Stimulated activated CD4-positive, alpha-beta T cell treated with anti-CD3 and anti-CD28 coated beads, TNF-alpha, amount 100 ng/mL, for 48 hours (primary cell): ENCODE measurements around the gene PDZD2.

Source experiments
- DNase-seq, 3 donors: peaks; one replicate each; pipeline ENCODE4 v3.0.0-alpha.2; 2020; ENCODE audit warnings: low read depth in 3 of 3

PDZD2 gene

DNA sequence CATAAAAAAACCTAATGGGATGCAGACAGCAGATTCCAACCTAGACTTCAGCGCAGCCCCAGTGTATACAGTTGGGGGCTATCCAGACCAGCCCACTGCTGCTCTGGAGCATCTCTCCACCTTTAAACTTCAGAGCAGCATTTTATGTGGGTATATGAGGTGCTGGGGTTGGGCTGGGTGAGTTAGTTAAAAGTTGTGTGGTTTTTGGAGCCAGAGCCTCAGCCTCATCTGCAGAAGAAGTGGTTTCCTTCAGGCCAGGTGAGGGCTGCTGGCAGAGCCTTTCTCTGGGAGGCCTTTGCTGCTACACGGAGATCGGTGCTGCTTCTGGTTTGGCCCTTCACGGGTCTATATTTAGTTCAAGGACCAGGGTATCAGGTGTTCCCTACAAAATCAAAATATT, 228.3 kb downstream of the PDZD2 start:
- DNase-seq = no peak

DNA sequence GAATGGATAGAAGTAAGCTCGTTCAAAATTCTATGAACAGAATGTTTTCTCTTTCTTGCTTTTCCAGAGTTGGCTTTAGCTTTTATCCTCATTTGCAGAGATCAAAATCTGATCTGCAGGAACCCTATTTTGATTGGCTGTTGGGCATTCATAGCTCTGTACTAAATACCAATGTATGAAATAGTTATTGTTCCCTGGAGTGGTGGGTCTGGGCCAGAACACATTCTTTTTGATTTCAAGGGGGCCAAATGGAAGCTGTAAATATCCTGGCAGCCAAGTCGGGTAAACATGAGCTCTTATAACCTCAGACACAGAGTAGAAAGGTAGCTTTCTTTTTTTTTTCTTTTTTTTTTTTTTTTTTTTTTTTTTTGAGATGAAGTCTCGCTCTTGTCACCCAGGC, 241.5 kb downstream of the PDZD2 start:
- DNase-seq = no peak

DNA sequence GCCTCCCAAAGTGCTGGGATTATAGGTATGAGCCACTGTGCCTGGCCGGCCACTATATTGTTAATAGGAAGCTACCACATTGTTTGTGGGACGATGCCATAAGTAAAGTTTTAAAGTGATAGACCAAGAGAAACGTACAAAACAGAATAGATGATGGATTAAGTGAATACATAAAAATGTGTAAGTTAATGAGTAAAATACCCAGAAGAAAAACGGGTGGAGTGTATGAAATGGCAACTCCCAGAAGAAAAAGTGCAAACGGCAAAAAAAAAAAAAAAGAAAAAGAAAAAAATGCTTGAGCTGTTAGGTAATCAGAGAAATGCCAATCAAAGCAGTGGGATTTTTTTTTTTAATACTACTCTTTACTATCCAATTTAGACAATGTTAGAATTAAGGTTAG, 246.0 kb downstream of the PDZD2 start:
- DNase-seq = no peak

DNA sequence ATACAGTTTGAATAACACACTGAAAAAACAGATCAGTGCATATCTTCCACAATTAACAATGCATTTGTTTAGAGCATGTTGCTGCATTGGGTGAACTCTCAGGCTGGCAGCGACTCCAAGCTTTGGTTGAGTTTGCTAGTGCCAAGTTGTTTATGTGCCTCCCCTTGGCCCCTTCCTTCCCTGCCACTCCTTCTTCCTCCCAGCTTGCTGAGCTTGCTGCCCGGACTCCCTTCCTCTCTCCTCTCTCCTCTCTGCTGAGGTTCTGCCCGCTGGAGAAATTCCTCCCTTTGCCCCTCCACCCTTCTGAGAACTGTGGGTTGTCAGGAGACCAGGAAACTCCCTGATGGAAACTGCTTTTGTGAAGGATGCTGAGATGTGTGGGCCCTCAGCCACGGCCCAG, 247.3 kb downstream of the PDZD2 start:
- DNase-seq = no peak

DNA sequence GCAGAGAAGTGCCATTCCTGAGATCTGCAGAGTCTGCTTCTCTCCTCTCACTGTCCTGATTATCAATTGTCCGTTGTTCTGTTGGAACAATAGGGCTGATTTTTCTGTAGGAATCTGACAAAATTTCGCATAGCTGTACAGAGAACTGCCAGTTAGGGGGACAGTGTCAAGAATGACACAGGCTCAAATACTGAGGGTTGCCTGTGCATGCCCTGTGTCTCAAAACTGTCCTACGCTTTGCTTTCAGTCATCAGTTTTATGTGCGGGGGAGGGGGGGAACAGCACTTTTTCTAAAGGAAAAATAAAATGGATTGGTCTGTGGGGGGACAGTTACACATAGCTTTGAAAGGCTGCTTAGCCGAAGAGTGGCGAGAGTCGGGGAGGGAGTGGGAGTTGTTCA, 248.6 kb downstream of the PDZD2 start:
- DNase-seq = no peak

DNA sequence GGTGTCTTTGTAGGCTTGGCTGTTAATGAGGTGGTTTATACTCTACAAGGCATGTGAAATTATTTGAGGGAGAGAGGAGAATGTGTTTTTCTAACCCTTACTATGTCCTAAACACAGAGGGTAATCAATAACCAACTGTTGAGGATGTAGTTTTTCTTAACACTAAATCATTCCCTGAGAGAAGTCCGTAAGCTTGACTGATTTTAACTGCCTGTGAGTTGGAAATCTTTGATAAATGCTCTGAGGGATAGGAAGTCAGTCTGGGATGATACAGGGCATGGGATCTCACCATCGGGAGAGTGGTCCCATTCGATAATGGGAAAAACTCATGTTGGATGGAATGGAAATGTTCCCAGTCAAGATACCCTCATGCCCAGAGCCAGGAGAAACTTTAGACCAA, 249.6 kb downstream of the PDZD2 start:
- no peak for DNase-seq

DNA sequence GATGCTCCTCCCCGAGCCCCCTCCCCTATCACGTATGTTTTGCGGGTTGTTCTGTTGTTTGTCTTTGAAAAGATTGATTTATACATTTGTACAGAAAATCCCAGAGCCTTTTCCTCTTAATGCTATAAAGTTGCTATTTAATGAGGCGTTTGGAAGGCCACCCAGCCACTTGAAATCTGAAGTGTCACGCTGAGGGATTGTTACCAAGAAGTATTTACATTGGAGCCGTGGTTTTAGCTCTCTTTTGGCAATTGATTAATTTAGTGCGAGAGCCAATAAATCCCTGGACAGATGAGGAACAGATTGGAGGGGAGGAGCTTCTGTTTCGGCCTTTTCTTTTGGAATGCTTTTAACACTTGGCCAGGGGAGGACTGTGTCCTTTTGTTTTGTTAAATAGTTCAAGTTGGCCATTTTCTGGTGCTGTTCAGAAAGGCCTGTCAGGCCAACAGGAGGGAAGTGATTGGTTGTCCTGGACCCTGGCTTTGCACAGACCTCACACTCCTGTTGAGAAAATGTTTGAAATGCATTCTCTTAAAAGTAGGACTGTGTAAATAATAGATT, 250.2 kb downstream of the PDZD2 start:
- DNase-seq = no peak

DNA sequence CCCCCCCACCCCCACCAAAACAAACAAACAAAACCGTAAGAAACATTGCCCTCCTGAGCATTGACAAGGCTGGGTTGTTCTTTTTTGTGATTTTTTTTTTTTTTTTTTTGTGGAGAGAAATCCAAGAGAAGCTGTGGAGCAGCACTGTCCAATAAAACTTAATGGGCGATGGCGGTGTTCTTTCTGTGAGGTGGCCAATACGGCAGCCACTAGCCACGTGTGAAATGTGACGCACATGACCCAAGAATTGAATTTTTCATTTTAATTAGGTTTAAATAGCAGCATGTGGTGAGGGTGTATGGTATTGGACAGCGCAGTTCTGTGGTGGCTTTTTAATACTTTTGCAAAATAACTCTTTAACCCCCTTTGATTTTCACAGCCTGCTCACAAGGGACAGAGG, 251.1 kb downstream of the PDZD2 start:
- no peak for DNase-seq

DNA sequence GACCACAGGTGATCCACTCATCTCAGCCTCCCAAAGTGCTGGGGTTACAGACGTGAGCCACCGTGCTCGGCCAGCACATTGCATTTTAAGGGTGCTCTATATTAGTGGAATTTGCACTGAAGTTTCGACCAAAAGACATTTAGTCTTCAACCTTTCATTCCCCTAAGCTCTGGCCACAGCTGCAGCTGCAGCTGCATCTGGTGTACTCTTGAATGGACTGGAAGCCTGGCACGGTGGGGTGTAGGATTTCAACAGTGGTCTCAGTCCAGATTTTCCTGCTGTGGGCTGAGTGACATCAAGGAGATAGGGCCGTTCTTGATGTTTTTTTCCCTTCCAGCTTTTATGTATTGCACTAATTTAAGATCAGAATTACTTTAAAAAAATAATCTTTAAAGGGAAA, 255.2 kb downstream of the PDZD2 start:
- no peak for DNase-seq

DNA sequence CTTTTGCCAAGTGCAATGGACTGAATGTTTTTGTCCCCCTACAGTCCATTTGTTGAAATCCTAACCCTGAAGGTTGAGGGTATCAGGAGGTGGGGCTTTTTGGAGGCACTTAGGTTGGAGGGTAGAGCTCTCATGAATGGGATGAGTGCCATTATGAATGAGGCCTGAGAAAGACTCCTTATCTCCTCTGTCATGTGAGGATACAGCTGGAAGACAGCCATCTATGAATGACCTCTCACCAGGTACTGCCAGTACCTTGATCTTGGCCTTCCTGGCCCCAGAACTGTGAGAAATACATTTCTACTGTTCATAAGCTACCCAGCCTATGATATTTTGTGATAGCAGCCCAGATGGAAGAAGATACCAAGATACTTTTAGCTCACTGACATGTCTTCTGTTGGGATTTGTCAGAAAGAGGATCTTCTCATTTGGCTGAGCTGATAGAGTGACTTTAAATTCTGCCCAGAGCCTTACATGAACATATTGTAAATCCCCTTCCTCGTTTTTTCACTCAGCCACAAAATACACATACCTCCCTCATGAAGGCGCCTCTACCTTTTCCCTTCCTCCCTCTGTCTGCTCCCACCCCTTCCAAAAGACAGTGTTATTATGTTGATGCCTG, 256.4 kb downstream of the PDZD2 start:
- DNase-seq = no peak

DNA sequence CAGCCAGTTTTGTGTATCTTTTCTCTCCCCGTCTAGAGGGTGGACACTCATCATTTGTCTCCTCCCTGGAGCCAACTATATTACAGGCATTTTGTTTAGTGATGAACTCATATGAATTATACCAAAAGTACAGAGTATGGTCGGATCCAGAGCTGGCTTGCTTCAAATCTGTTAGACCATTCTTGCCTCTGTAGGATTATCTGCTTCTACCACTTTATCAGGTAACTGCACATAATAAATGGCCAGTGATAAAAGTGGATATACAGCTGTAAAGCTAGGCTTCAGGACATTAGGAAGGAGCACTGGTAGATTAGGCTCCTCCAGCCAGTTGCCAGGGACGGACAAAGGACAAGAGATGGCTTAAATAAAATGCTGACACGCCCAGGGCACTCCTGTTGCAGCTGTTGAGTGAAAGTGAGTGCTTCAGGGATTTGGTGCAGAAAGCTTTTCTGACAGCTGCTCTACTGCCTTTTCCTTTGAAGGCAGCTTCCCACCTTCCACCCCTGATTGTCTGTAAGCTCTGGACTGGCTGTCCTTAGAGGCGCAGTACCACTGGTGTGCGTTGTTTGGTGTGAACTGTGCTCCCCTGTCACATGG, 259.2 kb downstream of the PDZD2 start:
- no peak for DNase-seq

DNA sequence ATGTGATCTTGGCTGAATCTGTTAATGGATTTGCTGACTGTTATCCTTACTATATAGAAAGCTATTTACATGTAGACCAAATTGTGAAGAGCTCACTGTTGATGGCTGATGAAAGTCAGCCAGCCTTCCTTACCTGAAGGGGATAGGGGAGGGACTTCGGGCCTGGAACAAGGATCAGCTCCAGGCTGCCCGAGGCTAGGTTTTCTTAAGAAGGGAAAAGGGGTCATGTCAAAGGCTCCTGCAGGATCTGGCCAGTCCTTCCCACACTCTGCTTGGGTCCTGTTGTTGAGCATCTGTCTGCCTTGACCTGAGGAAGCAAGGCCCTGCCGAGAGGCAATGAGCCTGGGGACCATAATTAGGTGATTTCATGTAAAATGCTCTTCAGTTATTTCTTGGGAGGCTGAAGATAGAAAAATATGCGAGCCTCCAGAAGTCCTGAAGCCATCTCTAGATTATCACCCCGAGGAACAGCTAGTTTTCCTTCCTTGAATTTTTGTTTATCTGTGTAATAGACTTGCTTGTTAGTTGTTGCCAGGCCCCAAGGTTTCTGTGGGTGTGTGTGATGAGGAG, 261.4 kb downstream of the PDZD2 start:
- no peak for DNase-seq

DNA sequence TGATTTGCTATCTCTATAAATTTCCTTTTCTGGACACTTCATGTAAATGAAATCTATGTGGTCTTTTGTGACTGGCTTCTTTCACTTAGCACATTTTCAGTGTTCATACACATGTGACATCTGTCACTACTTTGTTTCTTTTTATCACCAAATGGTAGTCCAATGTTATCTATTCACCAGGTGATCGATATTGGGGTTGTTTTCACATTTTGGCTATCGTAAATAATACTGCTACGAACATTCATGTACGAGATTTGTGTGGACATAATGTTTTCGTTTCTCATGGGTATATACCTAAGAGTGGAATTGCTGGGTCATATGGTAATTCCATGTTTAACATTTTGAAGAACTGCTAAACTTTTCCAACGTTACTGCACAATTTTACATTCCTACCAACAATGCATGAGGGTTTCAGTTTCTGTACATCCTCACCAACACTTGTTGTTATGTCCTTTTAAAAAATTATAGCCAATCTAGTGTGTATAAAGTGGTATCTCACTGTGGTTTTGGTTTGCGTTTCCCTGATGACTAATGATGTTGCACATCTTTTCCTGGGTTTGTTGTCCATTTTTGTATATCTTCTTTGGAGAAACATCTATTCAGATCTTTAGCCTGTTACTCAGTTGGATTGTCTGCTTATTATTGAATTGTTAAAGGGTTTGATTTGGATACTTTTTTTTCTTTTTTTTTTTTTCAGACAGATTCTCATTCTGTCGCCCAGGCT, 263.0 kb downstream of the PDZD2 start:
- DNase-seq = no peak

DNA sequence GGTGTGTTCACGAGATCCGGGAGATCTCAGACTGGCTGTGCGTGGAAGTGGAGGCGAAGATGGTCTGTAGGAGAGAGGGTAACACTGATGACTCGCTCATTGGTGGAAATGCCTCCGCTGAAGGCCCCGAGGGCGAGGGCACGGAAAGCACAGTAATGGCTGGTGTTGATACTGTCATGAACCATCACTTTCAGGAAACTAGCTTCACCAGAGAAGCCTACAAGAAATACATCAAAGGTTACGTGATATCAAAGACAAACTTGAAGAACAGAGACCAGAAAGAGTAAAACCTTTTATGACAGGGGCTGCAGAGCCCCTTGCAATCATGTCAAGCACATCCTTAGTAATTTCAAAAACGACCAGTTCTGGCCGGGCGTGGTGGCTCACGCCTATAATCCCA, 269.5 kb downstream of the PDZD2 start:
- no peak for DNase-seq

DNA sequence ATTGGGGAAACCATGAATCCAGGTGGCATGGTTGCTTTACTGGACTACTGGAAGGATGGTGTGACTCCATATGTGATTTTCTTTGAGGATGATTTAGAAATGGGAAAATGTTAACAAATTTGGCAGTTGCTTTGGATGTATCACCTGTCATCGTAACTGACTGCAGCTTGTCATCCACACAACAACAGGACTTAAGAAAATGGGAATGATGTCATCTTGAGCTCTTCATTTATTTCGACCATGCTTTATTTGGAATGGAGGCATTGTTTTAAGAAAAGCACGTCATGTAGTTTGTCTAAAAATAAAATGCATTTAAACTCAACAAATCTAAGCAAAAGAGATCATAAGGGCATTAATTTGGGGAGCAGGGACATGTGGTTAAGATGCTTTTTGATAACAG, 270.1 kb downstream of the PDZD2 start:
- DNase-seq = no peak

DNA sequence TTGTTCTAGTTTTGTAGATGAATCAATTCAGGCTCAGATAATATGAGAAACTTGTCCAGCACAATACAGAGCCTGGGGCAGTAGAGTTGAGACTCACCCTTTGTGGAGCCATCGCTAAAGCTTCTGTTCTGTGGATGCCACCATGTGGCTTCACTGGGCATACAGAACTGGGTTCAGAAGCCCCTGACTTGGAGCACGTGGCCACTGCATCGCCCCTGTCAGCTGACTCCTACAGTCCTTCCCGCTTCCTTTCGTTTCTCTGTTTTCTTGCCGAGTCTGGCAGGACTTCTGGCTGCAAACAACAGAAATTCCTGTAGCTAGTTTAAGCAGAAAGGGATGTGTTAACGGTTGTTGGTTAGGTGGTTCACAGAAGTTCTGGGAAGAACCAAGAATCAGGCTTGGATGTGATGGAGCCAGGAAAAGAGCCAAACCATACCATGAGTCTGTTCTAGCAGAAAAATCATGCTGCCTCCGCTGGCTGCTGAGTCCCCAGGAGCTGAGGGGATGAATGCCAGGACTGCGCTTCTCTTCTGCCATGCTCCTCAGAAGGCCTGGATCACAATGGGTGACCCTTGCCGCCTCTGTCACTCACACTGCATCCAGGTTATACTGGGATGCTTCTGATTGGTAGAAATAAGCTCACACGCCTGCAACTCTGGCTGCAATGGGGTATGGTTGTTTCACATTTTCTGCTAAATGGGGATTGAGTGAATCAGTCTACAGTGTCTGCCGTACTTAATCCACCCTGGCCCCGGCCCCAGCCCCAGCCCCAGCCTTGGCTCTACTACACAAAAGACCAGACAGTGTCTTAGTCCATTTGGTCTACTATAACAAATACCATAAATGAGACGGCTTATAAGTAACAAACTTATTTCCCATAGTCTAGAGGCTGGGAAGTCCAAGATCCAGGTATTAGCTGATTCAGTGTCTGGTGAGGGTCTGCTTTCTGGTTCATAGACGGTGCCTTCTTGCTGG, 272.6 kb downstream of the PDZD2 start:
- DNase-seq = no peak

DNA sequence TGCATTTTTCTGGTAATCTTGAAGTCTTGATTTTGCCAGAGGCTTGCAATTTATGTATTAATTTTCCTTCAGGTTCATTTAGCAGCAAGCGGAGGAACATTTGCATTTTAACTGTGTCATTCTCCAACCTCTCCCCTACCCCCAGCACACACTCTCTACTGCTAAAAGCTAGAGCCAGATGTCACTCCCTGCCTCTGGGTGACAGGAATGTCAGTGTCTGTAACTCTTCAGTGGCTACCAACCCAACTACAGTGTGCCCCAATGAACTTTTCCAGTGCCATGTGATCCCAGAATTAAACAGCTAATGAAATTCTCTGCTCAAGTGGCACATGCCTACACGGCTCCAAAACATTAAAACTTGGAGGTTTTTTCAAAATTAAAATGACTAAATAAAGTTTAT, 274.9 kb downstream of the PDZD2 start:
- no peak for DNase-seq

DNA sequence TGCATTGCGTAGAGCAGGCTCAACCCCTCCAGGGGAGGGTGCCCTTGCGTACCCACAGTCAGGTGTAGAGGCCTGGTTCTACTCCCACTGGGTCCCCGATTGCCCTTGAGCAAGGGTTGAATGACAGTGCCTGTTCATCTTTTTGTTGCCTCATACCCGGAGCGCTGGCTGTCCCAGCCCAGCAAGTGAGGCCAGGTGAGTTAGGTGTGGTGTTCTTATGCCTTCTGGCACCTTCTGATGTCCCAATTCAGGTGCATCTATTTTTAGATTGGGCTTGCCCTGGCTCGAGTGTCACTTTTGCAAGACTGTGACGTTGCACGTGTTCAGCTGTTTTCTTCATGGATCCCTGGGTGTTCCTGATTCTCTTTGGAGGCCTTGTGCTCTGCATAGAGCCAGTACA, 277.4 kb downstream of the PDZD2 start:
- DNase-seq = no peak

DNA sequence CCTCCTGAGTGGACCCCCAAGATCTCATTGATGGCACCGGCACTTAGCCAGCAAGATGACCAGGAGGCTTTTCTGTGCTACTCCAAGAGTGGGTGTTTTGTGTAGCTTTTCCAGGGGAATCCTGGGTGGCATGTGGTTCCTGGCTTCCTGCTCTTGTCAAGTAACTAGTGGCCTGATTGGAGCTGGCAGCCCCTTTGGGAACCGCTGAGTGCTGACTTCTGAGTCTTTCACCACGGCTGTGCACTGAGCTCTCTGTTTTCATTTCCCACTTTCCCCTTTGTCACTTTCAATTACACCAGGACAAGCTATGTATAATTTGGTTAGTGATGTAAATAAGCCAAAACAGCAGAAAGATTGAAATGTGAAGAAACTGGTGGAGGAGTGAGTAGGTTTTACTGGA, 279.8 kb downstream of the PDZD2 start:
- DNase-seq = no peak

DNA sequence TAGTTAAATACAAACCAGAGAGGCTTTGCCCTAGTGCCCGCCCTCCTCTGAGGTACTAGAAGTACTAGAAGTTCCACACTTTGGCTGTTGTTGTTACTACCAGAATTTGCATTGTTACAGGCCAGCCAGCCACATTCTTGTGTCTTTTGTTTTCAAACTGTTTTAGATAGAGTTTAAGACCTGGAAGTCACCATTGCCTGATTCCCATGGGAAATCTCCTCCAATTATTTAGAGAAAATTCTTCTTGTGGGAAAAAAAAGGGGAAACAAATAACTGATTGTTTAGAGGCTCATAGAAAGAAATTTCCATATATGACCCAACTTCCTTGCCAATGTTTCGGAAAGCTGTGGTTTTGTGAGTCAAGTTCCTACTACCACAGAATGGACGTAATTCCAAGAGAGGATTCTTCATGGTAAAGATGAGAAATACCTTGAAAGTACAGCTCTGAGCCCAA, 282.9 kb downstream of the PDZD2 start:
- DNase-seq = no peak

DNA sequence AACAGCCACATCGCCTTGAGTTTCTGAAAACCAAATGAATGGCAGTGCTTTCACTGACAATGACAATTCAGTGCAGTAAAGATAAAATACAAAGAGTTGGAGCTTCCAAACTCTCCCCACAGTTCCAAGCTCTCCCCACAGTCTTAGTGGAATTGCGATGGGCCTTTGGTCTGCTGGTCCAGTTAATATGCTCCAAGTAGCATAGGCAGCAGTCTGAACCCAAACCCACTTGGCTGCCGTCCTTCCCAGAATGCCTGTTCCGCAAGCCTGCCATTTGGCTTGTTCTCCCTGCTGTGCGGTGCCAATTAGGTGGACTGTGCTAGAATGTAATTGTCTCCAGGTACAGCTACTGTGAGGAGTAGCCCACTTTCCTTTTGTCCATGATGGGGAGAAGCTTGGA, 285.1 kb downstream of the PDZD2 start:
- DNase-seq = no peak

DNA sequence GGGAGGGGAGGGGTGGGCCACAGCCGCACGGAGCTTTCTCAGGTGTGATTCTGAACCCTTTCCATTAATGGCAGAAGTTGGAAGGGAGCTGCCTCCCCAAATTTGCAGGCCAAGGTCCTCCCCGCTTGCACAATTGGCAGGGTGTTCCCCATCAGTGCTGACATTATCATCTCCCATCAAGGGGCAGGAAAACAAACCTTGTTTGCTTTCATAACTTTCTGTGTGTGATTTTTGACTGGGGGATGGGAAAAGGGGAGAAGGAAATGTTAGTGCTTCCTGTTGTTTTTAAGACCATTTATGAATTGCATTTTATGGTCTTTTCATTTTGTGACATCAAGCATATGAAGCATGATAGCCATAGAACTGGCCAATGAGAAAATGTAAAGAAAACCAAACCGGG, 292.9 kb downstream of the PDZD2 start:
- DNase-seq = no peak
